Immature natural killer cell (primary cell): Measurements from ENCODE around the gene GCDH. TPM values are rescaled to one million over a fixed set of nuclear protein-coding genes. Genes with fewer than 3 reads are reported as not detected.

ENCODE experiments used
- DNase-seq, 3 donors: peaks; one replicate each; pipeline ENCODE4 v3.0.0; 2022; ENCODE audit warnings: mixed read lengths in 1 of 3
- H3K27ac Mint-ChIP-seq, 6 donors: one replicate each; pipeline ENCODE4 v1.8.0; 2020; ENCODE audit warnings: mixed read lengths in 6 of 6, mild to moderate bottlenecking in 5 of 6, inconsistent platforms in 4 of 6, moderate library complexity in 3 of 6
- H3K27me3 Mint-ChIP-seq, 3 donors: one replicate each; pipeline ENCODE4 v1.8.0; 2020 to 2021; ENCODE audit warnings: low read depth in 3 of 3, mild to moderate bottlenecking in 3 of 3, mixed read lengths in 3 of 3, moderate library complexity in 3 of 3, inconsistent platforms in 1 of 3
- H3K36me3 Mint-ChIP-seq, 3 donors: one replicate each; pipeline ENCODE4 v1.8.0; 2020; ENCODE audit warnings: mixed read lengths in 3 of 3, inconsistent platforms in 2 of 3, mild to moderate bottlenecking in 2 of 3
- H3K4me1 Mint-ChIP-seq, 2 donors: one replicate each; pipeline ENCODE4 v1.8.0; 2020; ENCODE audit warnings: inconsistent platforms in 2 of 2, mild to moderate bottlenecking in 2 of 2, mixed read lengths in 2 of 2, moderate library complexity in 1 of 2
- H3K4me3 Mint-ChIP-seq, 5 donors: one replicate each; pipeline ENCODE4 v1.8.0; 2020; ENCODE audit warnings: mild to moderate bottlenecking in 5 of 5, mixed read lengths in 5 of 5, inconsistent platforms in 3 of 5, moderate library complexity in 3 of 5
- H3K9me3 Mint-ChIP-seq, 6 donors: one replicate each; pipeline ENCODE4 v1.8.0; 2020; ENCODE audit warnings: mild to moderate bottlenecking in 6 of 6, mixed read lengths in 6 of 6, inconsistent platforms in 4 of 6, moderate library complexity in 3 of 6
- polyA plus RNA-seq, 3 donors: library from polyadenylated mRNA; unstranded; fragments of 300-500 nt; fragmentation: Illumina TruSeq; gene quantifications; one replicate each; pipeline ENCODE4 v1.2.3, GENCODE V29; 2021

The GCDH gene
- polyA plus RNA-seq, 3 donors from 2014 or later, result 17.0 to 21.6 (median 18.4) TPM

GRCh38 chr19:12865746-12866415 lies 25.1 kb upstream of the GCDH start:
- DNase-seq, result no peak
- Mint-ChIP-seq H3K4me1 (peaks cover 6 to 9% of the 10 kb centered on the region in 2 donors), H3K36me3 (no peaks in the 10 kb centered on the region), H3K9me3 (no peaks in the 10 kb centered on the region), H3K27me3 (peaks cover 5 to 10% (median 5%) of the 10 kb centered on the region in 3 donors), H3K4me3 (peak overlapping the region in 2 of 5 donors; percentile 56 to 70), H3K27ac (peak overlapping the region in 1 of 6 donors; percentile 24)

- DNase-seq, result no peak
- H3K27me3 Mint-ChIP-seq, result peaks cover 4 to 7% (median 5%) of the 10 kb centered on the region in 3 donors
- H3K4me1 Mint-ChIP-seq, result peaks cover 6 to 9% of the 10 kb centered on the region in 2 donors
- H3K4me3 Mint-ChIP-seq, result peak overlapping the region; percentile 76 to 83 (median 77)
- no peaks in the 10 kb centered on the region for H3K36me3 Mint-ChIP-seq
- H3K9me3 Mint-ChIP-seq, result no peaks in the 10 kb centered on the region
- peak overlapping the region in 2 of 6 donors; percentile 24 to 56 for H3K27ac Mint-ChIP-seq
Observed at GRCh38 chr19:12866416-12867119, 24.4 kb upstream of the GCDH start.

GRCh38 chr19:12867120-12868099 lies 23.6 kb upstream of the GCDH start:
- H3K4me1 Mint-ChIP-seq, result peaks cover 11 to 14% of the 10 kb centered on the region in 2 donors
- no peaks in the 10 kb centered on the region for H3K9me3 Mint-ChIP-seq
- peaks cover 4 to 6% (median 6%) of the 10 kb centered on the region in 3 donors for H3K36me3 Mint-ChIP-seq
- peak; percentile 66 to 73 (median 69) for DNase-seq
- peak overlapping the region; percentile 76 to 83 (median 77) for H3K4me3 Mint-ChIP-seq
- peaks cover 3 to 9% (median 7%) of the 10 kb centered on the region in 3 donors for H3K27me3 Mint-ChIP-seq
- H3K27ac Mint-ChIP-seq, result peak overlapping the region in 2 of 6 donors; percentile 14 to 56

DNA sequence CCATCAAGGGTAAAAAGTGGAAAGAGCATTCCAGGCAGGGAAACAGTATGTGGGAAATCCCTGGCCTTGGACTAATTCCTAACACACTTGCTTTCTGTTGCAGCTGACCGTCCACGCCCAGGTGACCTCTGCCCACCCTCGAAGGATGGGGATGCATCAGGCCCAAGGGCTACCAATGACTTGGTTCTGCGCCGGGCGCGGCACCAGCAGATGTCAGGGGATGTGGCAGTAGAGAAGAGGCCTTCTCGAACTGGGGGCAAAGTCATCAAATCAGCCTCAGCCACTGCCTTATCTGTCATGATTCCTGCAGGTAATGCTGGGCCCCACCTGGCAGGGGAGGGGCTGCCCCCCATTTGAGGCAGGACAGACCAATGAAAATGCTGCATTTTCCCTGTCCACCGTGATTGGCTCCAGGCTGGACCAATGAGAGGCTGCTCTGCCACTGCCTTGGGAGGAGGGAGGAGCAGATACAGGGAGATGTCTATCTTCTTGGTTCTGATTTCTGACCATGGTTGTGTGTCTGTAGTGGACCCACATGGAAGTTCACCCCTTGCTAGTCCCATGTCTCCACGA lies 22.3 kb upstream of the GCDH start:
- Mint-ChIP-seq H3K9me3 (no peaks in the 10 kb centered on the region), H3K36me3 (peaks cover 4 to 10% (median 6%) of the 10 kb centered on the region in 3 donors), H3K27me3 (peaks cover 3 to 12% (median 5%) of the 10 kb centered on the region in 3 donors), H3K27ac (no peak overlapping the region), H3K4me3 (peak overlapping the region in 3 of 5 donors; percentile 22 to 83 (median 59)), H3K4me1 (peaks cover 11 to 14% of the 10 kb centered on the region in 2 donors)
- no peak for DNase-seq

GRCh38 chr19:12871681-12872080 lies 19.3 kb upstream of the GCDH start:
- H3K4me1 Mint-ChIP-seq, result peaks cover 9 to 14% of the 10 kb centered on the region in 2 donors
- H3K9me3 Mint-ChIP-seq, result no peaks in the 10 kb centered on the region
- DNase-seq, result no peak
- H3K27ac Mint-ChIP-seq, result no peak overlapping the region
- peaks cover 0 to 10% (median 3%) of the 10 kb centered on the region in 3 donors for H3K27me3 Mint-ChIP-seq
- H3K36me3 Mint-ChIP-seq, result peaks cover 9 to 15% (median 10%) of the 10 kb centered on the region in 3 donors
- H3K4me3 Mint-ChIP-seq, result no peak overlapping the region

DNA sequence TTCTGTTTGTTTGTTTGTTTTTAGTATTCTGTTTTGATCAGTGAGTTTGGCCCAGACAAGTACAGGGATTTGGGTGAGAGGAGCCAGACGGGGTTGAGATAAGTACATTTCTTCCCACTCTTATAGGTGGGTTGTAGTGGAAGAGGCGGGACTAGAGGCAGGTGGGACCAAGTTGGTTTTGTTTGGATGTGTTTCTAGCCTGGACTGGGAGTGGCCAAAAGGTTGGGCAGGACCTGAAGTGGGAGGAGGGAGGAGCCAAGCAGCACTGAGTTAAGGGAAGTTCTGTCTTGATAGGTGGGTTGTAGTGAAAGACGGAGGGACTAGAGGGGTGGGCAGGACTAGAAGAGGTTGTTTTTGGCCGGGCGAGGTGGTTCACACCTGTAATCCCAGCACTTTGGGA lies 18.7 kb upstream of the GCDH start:
- Mint-ChIP-seq H3K9me3 (no peaks in the 10 kb centered on the region), H3K4me3 (no peak overlapping the region), H3K27me3 (peaks cover 0 to 7% (median under 1%) of the 10 kb centered on the region in 3 donors), H3K36me3 (peaks cover 9 to 15% (median 10%) of the 10 kb centered on the region in 3 donors), H3K27ac (peak overlapping the region in 1 of 6 donors; percentile 21), H3K4me1 (peaks cover 6 to 9% of the 10 kb centered on the region in 2 donors)
- DNase-seq, result no peak

DNA sequence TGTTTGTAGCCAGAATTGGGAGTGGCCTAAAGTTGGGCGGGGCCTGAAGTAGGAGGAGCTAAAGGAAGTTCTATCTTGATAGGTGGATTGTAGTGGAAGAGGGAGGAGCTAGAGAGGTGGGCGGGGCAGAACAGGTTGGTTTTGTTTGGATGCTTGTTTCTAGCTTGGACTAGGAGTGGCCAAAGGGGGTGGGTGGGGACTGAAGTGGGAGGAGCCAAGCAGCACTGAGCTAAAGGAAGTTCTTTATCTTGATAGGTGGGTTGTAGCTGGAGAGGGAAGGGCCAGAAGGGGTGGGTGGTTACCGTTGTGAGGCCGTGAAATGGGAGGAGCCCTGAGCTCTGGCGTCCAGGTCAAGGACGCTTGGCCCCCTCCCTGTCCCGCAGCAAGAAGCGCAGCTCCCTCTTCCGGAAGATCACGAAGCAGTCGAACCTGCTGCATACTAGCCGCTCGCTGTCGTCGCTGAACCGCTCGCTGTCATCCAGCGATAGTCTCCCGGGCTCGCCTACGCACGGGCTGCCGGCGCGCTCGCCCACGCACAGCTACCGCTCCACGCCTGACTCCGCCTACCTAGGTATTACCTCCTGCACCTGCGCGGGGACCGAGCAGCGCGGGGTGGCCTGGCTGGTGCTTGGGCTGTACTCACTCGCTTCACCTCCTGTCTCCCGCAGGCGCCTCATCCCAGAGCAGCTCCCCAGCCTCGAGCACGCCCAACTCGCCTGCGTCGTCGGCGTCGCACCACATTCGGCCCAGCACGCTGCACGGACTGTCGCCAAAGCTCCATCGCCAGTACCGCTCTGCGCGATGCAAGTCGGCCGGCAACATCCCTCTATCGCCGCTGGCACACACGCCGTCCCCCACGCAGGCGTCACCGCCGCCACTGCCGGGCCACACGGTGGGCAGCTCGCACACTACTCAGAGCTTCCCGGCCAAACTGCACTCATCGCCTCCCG lies 17.7 kb upstream of the GCDH start:
- peaks cover 10 to 19% (median 12%) of the 10 kb centered on the region in 3 donors for H3K36me3 Mint-ChIP-seq
- H3K27me3 Mint-ChIP-seq, result peaks cover 0 to 7% (median 0%) of the 10 kb centered on the region in 3 donors
- H3K27ac Mint-ChIP-seq, result peak overlapping the region in 1 of 6 donors; percentile 28
- H3K4me3 Mint-ChIP-seq, result peak overlapping the region in 2 of 5 donors; percentile 42 to 50
- H3K4me1 Mint-ChIP-seq, result peaks cover 3 to 7% of the 10 kb centered on the region in 2 donors
- DNase-seq, result peak; percentile 48 to 54 (median 48)
- H3K9me3 Mint-ChIP-seq, result no peaks in the 10 kb centered on the region

DNA sequence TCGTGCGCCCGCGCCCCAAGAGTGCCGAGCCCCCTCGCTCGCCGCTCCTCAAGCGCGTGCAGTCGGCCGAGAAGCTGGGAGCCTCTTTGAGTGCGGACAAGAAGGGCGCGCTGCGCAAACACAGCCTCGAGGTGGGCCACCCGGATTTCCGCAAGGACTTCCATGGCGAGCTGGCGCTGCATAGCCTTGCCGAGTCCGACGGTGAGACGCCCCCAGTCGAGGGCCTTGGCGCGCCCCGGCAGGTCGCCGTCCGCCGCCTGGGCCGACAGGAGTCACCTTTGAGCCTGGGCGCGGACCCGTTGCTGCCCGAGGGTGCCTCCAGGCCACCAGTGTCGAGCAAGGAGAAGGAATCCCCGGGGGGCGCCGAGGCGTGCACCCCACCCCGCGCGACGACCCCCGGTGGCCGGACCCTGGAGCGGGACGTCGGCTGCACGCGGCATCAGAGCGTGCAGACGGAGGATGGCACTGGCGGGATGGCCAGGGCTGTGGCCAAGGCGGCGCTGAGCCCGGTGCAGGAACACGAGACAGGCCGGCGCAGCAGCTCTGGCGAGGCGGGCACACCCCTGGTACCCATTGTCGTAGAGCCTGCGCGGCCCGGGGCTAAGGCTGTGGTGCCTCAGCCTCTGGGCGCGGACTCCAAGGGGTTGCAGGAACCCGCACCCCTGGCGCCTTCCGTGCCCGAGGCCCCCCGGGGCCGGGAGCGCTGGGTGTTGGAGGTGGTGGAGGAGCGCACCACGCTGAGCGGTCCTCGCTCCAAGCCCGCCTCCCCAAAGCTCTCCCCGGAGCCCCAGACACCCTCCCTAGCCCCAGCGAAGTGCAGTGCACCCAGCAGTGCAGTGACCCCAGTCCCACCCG lies 16.8 kb upstream of the GCDH start:
- Mint-ChIP-seq H3K4me1 (peaks cover 2 to 7% of the 10 kb centered on the region in 2 donors), H3K27me3 (peaks cover 0 to 7% (median 2%) of the 10 kb centered on the region in 3 donors), H3K4me3 (peak overlapping the region in 1 of 5 donors; percentile 42), H3K36me3 (peaks cover 10 to 21% (median 16%) of the 10 kb centered on the region in 3 donors), H3K9me3 (no peaks in the 10 kb centered on the region), H3K27ac (no peak overlapping the region)
- no peak for DNase-seq

- DNase-seq, result no peak
- peaks cover 0 to 7% (median 2%) of the 10 kb centered on the region in 3 donors for H3K27me3 Mint-ChIP-seq
- no peaks in the 10 kb centered on the region for H3K9me3 Mint-ChIP-seq
- H3K4me1 Mint-ChIP-seq, result peaks cover 5 to 8% of the 10 kb centered on the region in 2 donors
- H3K4me3 Mint-ChIP-seq, result no peak overlapping the region
- H3K36me3 Mint-ChIP-seq, result peaks cover 10 to 21% (median 16%) of the 10 kb centered on the region in 3 donors
- H3K27ac Mint-ChIP-seq, result no peak overlapping the region
Observed at GRCh38 chr19:12875086-12875485, 15.9 kb upstream of the GCDH start.

DNA sequence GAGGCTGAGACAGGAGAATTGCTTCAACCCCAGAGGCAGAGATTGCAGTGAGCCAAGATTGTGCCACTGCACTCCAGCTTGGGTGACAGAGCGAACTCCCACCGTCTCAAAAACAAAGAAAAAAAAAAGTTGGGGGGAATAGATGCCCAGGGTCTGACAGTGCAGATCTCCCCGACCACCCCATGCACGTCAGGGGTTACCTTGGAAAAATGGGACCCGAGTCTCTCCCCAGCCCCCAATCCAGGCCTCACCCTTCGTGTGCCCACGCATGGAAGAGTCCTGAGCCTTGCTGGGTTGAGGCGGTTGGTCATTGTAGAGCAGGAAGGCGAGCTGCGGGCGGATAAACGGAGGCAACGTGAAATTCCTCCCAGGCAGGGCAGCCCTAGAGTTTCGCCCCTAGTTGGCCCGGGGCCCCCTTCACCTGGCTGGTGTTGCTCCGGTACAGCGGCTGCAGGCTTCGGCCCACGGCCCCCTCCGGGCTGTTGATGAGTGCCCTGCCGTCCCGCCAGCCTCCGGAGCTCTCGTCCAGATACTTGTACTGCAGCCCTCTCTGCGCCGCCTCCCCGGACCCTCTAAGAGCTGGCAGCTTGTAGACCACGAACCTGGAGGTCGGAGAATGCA lies 10.3 kb upstream of the GCDH start:
- Mint-ChIP-seq H3K27me3 (peaks cover 3 to 4% (median 3%) of the 10 kb centered on the region in 3 donors), H3K4me1 (peaks cover 28 to 37% of the 10 kb centered on the region in 2 donors), H3K9me3 (peaks cover 0 to 2% (median 0%) of the 10 kb centered on the region in 6 donors), H3K36me3 (peaks cover 0 to 7% (median 7%) of the 10 kb centered on the region in 3 donors), H3K27ac (peak overlapping the region; percentile 43 to 83 (median 74)), H3K4me3 (peak overlapping the region; percentile 85 to 91 (median 89))
- DNase-seq, result no peak
